Measurements from ENCODE around the gene NFX1.

- TF ChIP-seq EZH2phosphoT487 (IDR thresholded peaks at IDR 0.05; ENCODE audit: borderline replicate concordance, low read length) = no peak
- TF ChIP-seq CTCF (conservative IDR thresholded peaks at IDR 0.05; ENCODE audit: low read depth, low read length) = no peak
- no peak for TF ChIP-seq EZH2 (IDR thresholded peaks at IDR 0.05; ENCODE audit: low read length, unreplicated experiment)
These were observed 127.8 kb downstream of the NFX1 start for GRCh38 chr9:33418090-33418489.
